Endothelial cell (in vitro differentiated cells): ENCODE measurements around the gene RNU1-3. TPM values are rescaled to one million over a fixed set of nuclear protein-coding genes. Genes with fewer than 3 reads are reported as not detected.
"Not testable (repeated sequence)": the region's sequence is repeated elsewhere in the genome, so short reads cannot be mapped to it uniquely, and the experiment has no call there.

ENCODE experiments used
- DNase-seq: peaks from one replicate; pipeline ENCODE4 v3.0.0; 2021; ENCODE audit warnings: low spot score
- H3K27ac Mint-ChIP-seq: one replicate; pipeline ENCODE4 v1.8.0; 2021; ENCODE audit warnings: mixed read lengths, inconsistent platforms; ENCODE audit not compliant: unreplicated experiment
- H3K27me3 Mint-ChIP-seq: one replicate; pipeline ENCODE4 v1.8.0; 2021; ENCODE audit warnings: mild to moderate bottlenecking, moderate library complexity, mixed read lengths, inconsistent platforms; ENCODE audit not compliant: unreplicated experiment
- H3K36me3 Mint-ChIP-seq: one replicate; pipeline ENCODE4 v1.8.0; 2021; ENCODE audit warnings: mild to moderate bottlenecking, low read depth, mixed read lengths, inconsistent platforms; ENCODE audit not compliant: unreplicated experiment
- H3K4me1 Mint-ChIP-seq: one replicate; pipeline ENCODE4 v1.8.0; 2021; ENCODE audit warnings: mild to moderate bottlenecking, mixed read lengths, inconsistent platforms; ENCODE audit not compliant: unreplicated experiment
- H3K4me3 Mint-ChIP-seq: one replicate; pipeline ENCODE4 v1.8.0; 2021; ENCODE audit warnings: mild to moderate bottlenecking, mixed read lengths, inconsistent platforms; ENCODE audit not compliant: unreplicated experiment
- H3K9me3 Mint-ChIP-seq: one replicate; pipeline ENCODE4 v1.8.0; 2021; ENCODE audit warnings: mixed read lengths, inconsistent platforms; ENCODE audit not compliant: unreplicated experiment
- total RNA-seq: library from RNA; stranded (reverse); fragmentation: NEBNext Ultra II Directional; extraction: Animal tissue kit (Norgen Biotek cat#: 25700); gene quantifications from one replicate; pipeline ENCODE4 v1.2.1, GENCODE V29; 2021; ENCODE audit not compliant: unreplicated experiment
- TF ChIP-seq, protein P1 (sequence below): fragments of 200-600 bp; sonication (generic); IDR thresholded peaks from one replicate; pipeline ENCODE4 v1.5.0; 2021; ENCODE audit warnings: antibody characterized with exemption; ENCODE audit not compliant: unreplicated experiment

The RNU1-3 gene
- total RNA-seq, 1 donor from 2014 or later = 3,428 TPM

DNA sequence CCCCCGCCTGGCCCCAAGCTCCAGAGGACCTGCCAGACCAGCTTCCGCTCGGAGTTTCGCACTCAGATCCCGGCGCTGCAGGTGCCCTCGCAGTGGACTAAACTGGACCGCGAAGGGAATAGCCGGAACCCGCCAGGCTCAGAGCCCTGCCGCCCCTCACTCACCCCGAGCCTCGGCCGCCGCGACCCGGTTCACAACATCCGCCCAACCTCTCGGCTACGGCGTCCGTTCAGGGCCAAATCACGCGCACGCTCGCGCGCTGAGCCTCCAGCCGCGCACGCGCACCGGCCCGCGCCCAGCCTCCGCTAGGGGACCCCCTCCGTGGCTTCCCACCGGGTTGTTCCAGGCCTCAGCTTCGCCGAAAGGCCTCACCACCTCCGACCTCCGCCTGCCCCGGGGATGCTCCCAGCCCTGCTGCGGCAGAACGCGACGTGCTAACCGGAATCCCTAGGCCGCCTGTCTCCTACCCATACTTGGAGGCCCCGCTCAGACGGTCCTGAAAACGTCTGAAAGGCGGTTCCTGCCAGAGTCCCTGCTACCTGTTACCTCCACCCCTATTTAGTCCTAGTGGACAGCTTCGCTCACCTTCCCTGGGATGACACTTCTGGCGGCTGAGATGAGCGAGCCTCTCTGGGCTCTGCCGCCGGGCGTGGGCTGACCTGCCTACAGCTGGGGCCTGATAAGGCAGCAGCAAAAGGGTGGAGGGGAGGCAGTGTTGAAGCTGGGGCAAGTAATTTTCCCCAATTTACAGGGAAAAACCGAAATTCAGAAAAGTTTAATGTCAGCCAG, 22.1 kb downstream of the RNU1-3 start:
- TF ChIP-seq, protein P1, sequence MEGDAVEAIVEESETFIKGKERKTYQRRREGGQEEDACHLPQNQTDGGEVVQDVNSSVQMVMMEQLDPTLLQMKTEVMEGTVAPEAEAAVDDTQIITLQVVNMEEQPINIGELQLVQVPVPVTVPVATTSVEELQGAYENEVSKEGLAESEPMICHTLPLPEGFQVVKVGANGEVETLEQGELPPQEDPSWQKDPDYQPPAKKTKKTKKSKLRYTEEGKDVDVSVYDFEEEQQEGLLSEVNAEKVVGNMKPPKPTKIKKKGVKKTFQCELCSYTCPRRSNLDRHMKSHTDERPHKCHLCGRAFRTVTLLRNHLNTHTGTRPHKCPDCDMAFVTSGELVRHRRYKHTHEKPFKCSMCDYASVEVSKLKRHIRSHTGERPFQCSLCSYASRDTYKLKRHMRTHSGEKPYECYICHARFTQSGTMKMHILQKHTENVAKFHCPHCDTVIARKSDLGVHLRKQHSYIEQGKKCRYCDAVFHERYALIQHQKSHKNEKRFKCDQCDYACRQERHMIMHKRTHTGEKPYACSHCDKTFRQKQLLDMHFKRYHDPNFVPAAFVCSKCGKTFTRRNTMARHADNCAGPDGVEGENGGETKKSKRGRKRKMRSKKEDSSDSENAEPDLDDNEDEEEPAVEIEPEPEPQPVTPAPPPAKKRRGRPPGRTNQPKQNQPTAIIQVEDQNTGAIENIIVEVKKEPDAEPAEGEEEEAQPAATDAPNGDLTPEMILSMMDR = peak; percentile 12
- H3K27me3 Mint-ChIP-seq, H3K27ac Mint-ChIP-seq, H3K4me3 Mint-ChIP-seq, H3K4me1 Mint-ChIP-seq, H3K9me3 Mint-ChIP-seq, H3K36me3 Mint-ChIP-seq: not testable (repeated sequence)
- peak; percentile 99 for DNase-seq

DNA sequence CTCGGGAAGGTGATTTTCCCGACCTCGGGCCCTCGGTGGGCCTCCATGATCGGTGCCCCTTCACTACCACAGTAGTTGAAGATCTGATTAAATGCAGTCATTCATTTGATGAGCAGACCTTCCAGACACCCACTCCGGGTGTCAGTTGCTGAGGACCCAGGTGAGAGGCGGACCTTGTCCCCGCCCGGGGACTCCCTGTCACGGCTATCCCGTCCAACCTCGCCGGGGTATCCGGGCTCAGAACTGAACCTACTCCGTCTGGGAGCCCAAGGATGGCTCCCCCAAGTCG, 22.6 kb downstream of the RNU1-3 start:
- Mint-ChIP-seq H3K4me3 (no peak overlapping the region), H3K9me3 (no peaks in the 10 kb centered on the region), H3K36me3 (no peaks in the 10 kb centered on the region), H3K27me3 (peaks cover 3% of the 10 kb centered on the region), H3K27ac (no peak overlapping the region), H3K4me1 (no peaks in the 10 kb centered on the region)
- DNase-seq = no peak
- TF ChIP-seq, protein P1 = no peak

DNA sequence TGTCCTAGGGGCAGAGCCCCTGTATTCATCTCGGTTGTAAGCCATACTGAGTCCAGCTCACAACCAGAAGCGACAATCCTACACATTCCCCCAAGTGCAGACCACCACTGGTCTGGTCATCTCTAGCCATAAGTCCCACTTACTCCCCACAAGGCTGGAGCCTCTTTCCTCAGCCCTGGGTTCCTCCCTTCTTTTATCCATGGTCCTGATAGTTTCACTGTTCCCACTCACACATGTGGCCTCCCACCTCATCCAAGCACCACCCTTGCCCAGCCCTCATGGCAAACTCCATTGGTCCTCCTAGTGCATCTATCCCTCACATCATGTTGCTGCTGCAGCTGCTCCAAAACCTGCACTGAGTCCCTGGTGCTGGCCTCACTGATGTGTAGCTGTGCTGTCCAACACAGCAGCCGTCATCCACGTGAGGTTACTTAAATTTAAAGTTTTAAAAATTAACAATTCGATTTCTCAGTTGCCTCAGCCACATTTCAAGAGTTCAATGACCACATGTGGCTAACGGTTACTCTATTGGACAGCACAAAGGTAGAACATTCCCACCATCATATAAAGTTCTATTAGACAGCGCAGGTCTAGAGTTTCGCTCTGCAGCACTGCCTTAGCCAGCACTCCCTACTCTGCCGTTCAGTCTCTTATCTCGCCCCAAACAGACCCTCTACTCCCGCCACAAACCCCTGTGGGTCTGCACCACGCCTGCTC, 23.1 kb downstream of the RNU1-3 start:
- H3K27me3 Mint-ChIP-seq, H3K4me3 Mint-ChIP-seq, H3K9me3 Mint-ChIP-seq, H3K27ac Mint-ChIP-seq, H3K36me3 Mint-ChIP-seq, H3K4me1 Mint-ChIP-seq: not testable (repeated sequence)
- DNase-seq = peak; percentile 9

DNA sequence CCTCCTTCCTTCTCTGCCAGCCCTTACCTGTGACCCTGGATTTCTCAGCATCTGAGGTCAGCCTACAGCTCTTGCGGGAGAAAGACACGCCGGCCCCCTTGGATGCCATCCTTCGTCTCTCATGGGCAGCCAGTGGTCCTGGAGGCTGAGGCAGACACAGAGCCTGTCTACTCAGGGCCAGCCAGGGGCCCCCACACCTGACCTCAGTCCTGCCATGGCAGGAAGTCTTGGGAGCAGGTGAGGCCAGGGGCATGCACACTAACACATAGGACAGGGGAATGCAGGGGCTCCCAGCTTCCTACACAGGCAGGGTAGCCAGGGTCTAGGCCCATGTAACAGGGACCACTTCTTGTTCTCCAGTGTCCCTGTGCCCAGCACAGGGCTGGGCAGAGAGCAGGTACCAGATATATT, 23.7 kb downstream of the RNU1-3 start:
- H3K27me3 Mint-ChIP-seq = not testable (repeated sequence)

DNA sequence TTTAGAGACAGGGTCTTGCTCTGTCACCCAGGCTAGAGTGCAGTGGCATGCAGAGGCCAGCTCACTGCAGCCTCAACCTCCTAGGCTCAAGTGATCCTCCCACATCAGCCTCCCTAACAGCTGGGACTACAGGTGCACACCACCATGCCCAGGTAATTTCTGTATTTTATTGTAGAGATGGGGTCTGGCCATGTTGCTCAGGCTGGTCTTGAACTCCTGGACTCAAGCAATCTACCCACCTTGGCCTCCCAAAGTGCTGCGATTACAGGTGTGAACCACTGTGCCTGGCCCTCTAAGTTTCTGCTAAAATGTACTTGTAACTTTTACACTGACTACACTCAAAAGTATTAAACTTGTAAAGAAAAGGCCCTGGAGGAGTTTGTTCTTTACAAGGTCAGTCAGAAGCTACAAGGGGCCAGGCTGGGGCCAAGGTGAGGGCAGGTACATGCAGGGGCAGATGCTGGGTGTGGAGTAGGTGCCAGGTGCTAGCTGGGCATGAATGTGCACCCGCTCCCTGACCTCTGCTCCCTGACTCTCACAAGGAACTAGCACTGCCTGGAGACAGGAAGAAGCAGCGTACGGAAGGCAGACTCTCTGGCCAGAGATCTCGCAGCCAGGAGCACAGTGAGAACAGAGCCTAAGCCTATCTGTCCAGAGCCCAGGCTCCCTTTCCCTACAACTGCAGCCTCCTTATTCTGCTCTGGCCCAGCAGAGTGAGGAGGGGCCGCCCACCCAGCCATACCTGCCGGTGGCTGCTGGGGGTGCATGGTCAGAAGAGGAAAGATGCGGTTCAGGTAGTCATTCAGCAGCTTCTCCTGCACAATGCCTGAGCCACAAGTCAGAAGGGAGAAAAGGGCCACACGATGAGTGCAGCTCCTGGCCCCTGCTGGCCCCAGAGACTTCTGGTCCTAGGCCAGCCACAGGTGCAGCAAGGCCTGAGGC, 24.5 kb downstream of the RNU1-3 start:
- DNase-seq = peak; percentile 2
- not testable (repeated sequence) for H3K4me3 Mint-ChIP-seq, H3K9me3 Mint-ChIP-seq, H3K27me3 Mint-ChIP-seq, H3K36me3 Mint-ChIP-seq, H3K4me1 Mint-ChIP-seq, H3K27ac Mint-ChIP-seq

More for the DNA sequence above, 23.7 kb downstream of the RNU1-3 start:
- not testable (repeated sequence) for H3K9me3 Mint-ChIP-seq, H3K4me3 Mint-ChIP-seq, H3K4me1 Mint-ChIP-seq, H3K36me3 Mint-ChIP-seq, H3K27ac Mint-ChIP-seq
- peak; percentile 6 for DNase-seq

DNA sequence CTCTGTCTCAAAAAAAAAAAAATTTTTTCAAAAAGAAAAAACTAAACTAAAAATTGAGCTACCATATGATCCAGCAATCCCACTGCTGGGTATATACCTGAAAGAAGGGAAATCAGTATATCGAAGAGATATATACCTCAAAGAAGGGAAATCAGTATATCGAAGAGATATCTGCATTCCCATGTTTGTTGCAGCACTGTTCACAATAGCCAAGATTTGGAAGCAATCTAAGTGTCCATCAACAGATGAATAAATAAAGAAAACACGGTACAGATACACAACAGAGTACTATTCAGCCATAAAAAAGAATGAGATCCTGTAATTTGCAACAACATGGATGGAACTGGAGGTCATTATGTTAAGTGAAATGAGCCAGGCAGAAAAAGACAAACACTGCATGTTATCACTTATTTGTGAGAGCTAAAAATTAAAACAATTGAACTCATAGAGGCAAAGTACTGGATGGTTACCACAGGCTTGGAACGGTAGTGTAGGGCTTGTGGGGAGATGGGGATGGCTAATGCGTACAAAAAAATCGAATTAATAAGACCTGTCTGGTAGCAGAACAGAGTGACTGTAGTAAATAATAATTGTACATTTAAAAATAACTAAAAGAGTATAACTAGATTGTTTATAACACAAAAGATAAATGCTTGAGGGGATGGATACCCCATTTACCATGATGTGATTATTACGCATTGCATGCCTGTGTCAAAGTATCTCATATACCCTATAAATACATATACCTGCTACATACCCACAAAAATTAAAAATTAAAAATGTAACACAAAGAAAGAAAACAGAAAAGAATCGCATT, 25.4 kb downstream of the RNU1-3 start:
- H3K27me3 Mint-ChIP-seq, H3K36me3 Mint-ChIP-seq, H3K27ac Mint-ChIP-seq, H3K9me3 Mint-ChIP-seq, H3K4me3 Mint-ChIP-seq, H3K4me1 Mint-ChIP-seq, DNase-seq: not testable (repeated sequence)

DNA sequence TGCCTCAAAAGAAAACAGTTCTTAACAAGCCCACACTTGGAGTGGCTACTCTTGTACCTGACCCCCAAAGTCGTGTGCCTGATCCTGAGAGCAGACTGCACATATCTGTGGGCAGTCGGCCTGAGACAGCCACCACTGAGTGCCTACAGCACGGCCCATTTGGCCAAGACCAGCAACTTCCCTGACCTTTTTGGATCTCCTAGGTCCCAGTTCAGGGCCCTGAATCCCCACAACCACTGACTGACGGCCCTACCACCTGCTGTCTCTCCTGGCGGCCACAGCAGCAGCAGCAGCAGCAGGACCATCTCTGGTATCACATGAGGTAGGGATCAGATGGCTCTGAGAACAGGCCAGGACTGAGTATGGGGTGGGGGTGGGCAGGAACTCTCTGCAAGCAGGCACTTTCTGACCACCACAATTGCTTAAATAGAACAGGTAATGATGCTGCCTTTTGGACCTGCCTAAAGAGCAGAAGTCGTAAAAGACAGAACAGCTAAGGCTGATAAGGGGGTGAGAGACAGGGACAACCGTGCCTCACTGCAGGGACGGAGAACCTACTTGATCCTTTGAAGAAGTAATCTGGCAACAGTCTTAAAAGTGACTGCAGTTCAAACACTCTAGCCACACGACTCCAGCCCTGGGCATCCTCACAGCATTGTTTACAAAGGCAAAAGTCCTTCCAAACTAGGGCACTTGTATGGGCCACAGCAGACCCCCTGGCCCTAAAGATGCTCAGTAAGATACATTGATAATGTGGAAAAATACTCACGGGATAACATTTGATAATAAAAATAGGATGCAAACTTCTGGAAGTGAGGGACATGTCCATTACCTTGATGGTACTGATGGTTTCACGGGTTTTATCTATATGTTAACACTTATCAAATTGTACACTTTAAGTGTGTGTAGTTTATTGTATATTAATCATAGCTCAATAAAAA, 27.4 kb downstream of the RNU1-3 start:
- DNase-seq = peak; percentile 2
- H3K27ac Mint-ChIP-seq, H3K4me3 Mint-ChIP-seq, H3K27me3 Mint-ChIP-seq, H3K36me3 Mint-ChIP-seq, H3K9me3 Mint-ChIP-seq, H3K4me1 Mint-ChIP-seq: not testable (repeated sequence)

DNA sequence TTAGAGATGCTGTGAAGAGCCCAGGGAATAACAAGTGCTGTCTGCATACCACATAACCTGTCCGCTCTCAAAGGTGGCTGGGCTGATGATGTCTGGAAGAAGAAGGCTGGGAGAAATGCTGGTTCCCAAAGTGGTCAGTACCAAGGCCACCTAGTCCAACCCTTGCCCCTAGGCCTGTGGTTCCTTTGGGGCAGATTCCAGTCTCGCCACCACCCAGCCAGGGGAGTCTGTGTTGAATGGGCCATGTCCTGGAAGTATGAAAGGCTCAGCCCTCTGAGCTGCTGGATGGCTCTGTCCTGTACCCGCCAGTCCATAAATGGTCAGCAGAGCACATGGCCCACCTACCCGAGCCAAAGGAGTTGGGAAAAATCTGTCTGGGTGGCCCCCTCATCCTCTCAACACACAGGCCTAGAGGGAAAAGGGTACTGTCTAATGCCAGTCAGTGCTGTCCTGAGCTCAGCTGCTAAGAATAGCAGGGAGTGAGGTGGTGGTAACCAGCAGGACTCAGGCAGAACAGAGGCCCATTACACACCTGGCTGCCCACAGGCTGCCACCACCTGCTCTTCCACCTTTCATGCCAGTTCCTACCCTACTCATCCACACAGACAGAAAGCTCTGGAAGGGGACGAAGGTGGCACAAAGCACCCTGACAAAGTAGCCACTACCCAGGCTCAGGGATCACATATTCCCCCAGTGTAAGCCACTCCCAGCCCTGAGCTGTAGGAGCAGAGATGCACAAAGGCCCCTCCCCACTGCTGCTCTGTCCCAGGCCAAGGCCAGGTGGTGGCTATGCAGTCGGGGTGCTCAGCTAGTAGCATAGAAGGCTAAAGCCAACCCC, 28.6 kb downstream of the RNU1-3 start:
- H3K27ac Mint-ChIP-seq, H3K4me1 Mint-ChIP-seq, H3K9me3 Mint-ChIP-seq, H3K36me3 Mint-ChIP-seq, H3K27me3 Mint-ChIP-seq, H3K4me3 Mint-ChIP-seq: not testable (repeated sequence)
- DNase-seq = peak; percentile 2
